ENCODE results near the gene FTL. TPM values are rescaled to one million over a fixed set of nuclear protein-coding genes. Genes with fewer than 3 reads are reported as not detected.
"Not testable (repeated sequence)": the region's sequence is repeated elsewhere in the genome, so short reads cannot be mapped to it uniquely, and the experiment has no call there.

FTL gene
- 1,000 to 10,000 TPM; 1,137 to 1,177 TPM for total RNA-seq

- Mint-ChIP-seq H3K4me1 (peaks cover 47% of the 10 kb centered on the region), H3K27me3 (peaks cover 4% of the 10 kb centered on the region), H3K36me3 (peaks cover 38% of the 10 kb centered on the region), H3K27ac (peak within 1 kb of the TSS; percentile 97), H3K9me3 (peaks cover 3% of the 10 kb centered on the region), H3K4me3 (peak within 1 kb of the TSS; percentile 99)
- peak; percentile 96 for DNase-seq
Measured at GRCh38 chr19:48965040-48965805, at the start of gene FTL. Gene FTL, plus strand, starts transcription at chr19:48965309. Its CDS starts 199 bp downstream, at chr19:48965508.

GRCh38 chr19:48915757-48916156 is 49.4 kb upstream of the FTL start:
- Mint-ChIP-seq H3K27ac (no peak overlapping the region), H3K4me3 (no peak overlapping the region), H3K27me3 (no peaks in the 10 kb centered on the region), H3K36me3 (peaks cover 33% of the 10 kb centered on the region), H3K9me3 (no peaks in the 10 kb centered on the region), H3K4me1 (no peaks in the 10 kb centered on the region)
- DNase-seq: no peak

GRCh38 chr19:48918071-48918470 is 47.0 kb upstream of the FTL start:
- Mint-ChIP-seq H3K9me3 (no peaks in the 10 kb centered on the region), H3K4me3 (no peak overlapping the region), H3K27me3 (no peaks in the 10 kb centered on the region), H3K4me1 (no peaks in the 10 kb centered on the region), H3K27ac (no peak overlapping the region), H3K36me3 (peaks cover 18% of the 10 kb centered on the region)
- DNase-seq: no peak

GRCh38 chr19:48918801-48919247 is 46.3 kb upstream of the FTL start:
- H3K4me1 Mint-ChIP-seq: no peaks in the 10 kb centered on the region
- no peaks in the 10 kb centered on the region for H3K9me3 Mint-ChIP-seq
- H3K4me3 Mint-ChIP-seq: no peak overlapping the region
- no peak overlapping the region for H3K27ac Mint-ChIP-seq
- peaks cover 18% of the 10 kb centered on the region for H3K36me3 Mint-ChIP-seq
- DNase-seq: no peak
- no peaks in the 10 kb centered on the region for H3K27me3 Mint-ChIP-seq

DNA sequence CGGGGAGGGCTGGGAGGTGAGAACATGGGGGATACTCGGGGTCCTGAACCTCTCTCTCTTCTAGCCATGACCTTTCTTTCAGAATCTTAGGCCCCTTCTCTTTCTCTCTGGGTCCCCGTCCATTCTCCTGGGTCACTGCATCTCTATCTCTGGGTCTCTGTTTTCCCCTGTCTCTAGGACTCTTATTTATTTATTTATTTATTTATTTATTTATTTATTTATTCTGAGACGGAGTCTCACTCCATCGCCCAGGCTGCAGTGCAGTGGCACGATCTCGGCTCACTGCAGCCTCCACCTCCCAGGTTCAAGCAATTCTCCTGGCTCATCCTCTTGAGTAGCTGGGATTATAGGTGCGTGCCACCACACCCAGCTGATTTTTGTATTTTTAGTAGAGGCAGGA is 45.8 kb upstream of the FTL start:
- peaks cover 14% of the 10 kb centered on the region for H3K36me3 Mint-ChIP-seq
- not testable (repeated sequence) for DNase-seq, H3K27me3 Mint-ChIP-seq, H3K4me1 Mint-ChIP-seq, H3K9me3 Mint-ChIP-seq, H3K27ac Mint-ChIP-seq, H3K4me3 Mint-ChIP-seq

DNA sequence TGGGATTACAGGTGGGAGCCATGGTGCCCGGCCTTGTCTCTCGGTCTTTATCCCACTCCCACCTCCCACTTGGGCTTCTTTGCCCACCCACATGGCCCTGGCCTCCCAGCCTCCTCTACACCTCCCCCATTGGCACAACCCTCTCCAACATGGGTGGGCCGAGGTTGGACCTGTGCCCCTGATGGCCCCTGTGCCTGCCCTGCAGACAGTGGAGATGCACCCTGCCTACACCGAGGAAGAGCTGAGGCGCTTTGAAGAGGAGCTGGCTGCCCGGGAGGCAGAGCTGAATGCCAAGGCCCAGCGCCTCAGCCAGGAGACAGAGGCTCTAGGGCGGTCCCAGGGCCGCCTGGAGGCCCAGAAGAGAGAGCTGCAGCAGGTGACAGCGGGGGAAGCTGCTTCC is 44.2 kb upstream of the FTL start:
- H3K9me3 Mint-ChIP-seq: no peaks in the 10 kb centered on the region
- no peak overlapping the region for H3K4me3 Mint-ChIP-seq
- H3K4me1 Mint-ChIP-seq: no peaks in the 10 kb centered on the region
- H3K27ac Mint-ChIP-seq: peak overlapping the region; percentile 16
- peaks cover 10% of the 10 kb centered on the region for H3K36me3 Mint-ChIP-seq
- no peaks in the 10 kb centered on the region for H3K27me3 Mint-ChIP-seq
- no peak for DNase-seq

DNA sequence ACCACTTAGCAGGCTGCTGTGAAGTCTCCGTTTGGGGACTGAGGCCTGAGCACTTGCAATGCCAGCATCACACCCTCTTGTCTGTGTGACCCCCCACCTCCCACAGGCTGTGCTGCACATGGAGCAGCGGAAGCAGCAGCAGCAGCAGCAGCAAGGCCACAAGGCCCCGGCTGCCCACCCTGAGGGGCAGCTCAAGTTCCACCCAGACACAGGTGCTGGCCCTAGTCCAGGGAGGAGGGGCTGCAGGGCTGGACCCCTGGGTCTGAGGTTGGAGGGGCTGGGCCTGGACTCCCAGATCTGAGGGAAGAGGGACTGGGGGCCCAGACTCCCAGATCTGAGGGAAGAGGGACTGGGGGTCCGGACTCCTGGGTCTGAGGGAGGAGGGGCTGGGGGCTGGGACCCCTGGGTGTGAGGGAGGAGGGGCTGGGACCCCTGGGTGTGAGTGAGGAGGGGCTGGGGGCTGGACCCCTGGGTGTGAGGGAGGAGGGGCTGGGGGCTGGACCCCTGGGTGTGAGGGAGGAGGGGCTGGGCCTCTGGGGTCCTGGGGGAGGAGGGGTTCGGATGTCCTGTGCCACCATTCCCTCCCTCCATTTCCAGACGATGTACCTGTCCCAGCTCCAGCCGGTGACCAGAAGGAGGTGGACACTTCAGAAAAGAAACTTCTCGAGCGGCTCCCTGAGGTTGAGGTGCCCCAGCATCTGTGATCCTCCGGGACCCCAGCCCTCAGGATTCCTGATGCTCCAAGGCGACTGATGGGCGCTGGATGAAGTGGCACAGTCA is 43.2 kb upstream of the FTL start:
- Mint-ChIP-seq H3K4me3 (no peak overlapping the region), H3K27me3 (no peaks in the 10 kb centered on the region), H3K4me1 (peaks cover 2% of the 10 kb centered on the region), H3K36me3 (peaks cover 9% of the 10 kb centered on the region), H3K27ac (no peak overlapping the region), H3K9me3 (no peaks in the 10 kb centered on the region)
- DNase-seq: no peak

- Mint-ChIP-seq H3K4me1 (peaks cover 4% of the 10 kb centered on the region), H3K27ac (peak overlapping the region; percentile 65), H3K4me3 (no peak overlapping the region), H3K9me3 (no peaks in the 10 kb centered on the region), H3K36me3 (peaks cover 9% of the 10 kb centered on the region), H3K27me3 (no peaks in the 10 kb centered on the region)
- DNase-seq: no peak
Measured at GRCh38 chr19:48922548-48923490, 42.3 kb upstream of the FTL start.

DNA sequence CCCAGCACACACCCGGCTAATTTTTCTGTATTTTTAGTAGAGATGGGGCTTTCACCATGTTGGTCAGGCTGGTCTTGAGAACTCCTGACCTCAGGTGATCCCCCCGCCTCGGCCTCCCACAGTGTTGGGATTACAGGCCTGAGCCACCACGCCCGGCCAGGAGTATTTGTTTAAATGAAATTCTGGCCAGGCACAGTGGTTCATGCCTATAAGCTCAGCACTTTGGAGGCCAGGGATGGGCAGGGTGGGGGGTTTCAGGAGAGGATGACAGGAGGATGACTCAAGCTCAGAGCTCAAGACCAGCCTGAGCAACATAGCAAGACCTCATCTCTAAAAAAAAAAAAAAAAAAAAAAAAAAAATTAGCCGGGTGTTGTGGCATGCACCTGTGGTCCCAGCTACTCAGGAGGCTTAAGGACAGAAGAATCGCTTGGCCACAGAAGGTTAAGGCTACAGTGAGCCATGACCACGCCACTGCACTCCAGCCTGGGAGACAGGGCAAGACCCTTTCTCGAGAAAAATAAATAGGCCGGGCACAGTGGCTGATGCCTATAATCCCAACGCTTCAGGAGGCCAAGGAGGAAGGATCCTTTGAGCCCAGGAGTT is 39.8 kb upstream of the FTL start:
- no peak for DNase-seq
- H3K36me3 Mint-ChIP-seq: peaks cover 3% of the 10 kb centered on the region
- H3K4me3 Mint-ChIP-seq: no peak overlapping the region
- H3K9me3 Mint-ChIP-seq: no peaks in the 10 kb centered on the region
- no peaks in the 10 kb centered on the region for H3K27me3 Mint-ChIP-seq
- no peak overlapping the region for H3K27ac Mint-ChIP-seq
- H3K4me1 Mint-ChIP-seq: peaks cover 4% of the 10 kb centered on the region

- not testable (repeated sequence) for H3K27ac Mint-ChIP-seq, H3K4me3 Mint-ChIP-seq, H3K4me1 Mint-ChIP-seq, H3K27me3 Mint-ChIP-seq, H3K9me3 Mint-ChIP-seq, DNase-seq, H3K36me3 Mint-ChIP-seq
Measured at GRCh38 chr19:48925890-48926289, 39.2 kb upstream of the FTL start.

DNA sequence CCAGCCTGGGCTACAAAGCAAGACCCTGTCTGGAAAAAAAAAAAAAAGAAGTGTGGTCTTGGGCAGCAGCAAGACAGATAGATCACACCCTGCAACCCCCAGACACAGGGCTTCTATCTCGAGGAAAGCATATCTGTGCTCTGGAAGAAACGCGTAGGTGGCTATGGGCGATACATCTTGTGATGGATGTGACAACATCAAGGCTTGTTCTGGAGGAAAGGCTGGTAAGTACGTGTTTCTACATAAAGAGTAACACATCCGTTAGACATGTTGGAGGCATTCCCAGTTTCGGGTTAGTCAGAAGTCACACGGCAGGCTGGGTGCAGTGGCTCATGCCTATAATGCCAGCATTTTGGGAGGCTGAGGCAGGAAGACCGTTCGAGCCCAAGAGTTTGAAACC is 38.2 kb upstream of the FTL start:
- Mint-ChIP-seq H3K9me3 (no peaks in the 10 kb centered on the region), H3K4me1 (peaks cover 4% of the 10 kb centered on the region), H3K27me3 (no peaks in the 10 kb centered on the region), H3K4me3 (no peak overlapping the region), H3K27ac (peak overlapping the region; percentile 65), H3K36me3 (peaks cover 3% of the 10 kb centered on the region)
- no peak for DNase-seq

- not testable (repeated sequence) for H3K36me3 Mint-ChIP-seq, H3K27me3 Mint-ChIP-seq, H3K9me3 Mint-ChIP-seq, H3K27ac Mint-ChIP-seq, H3K4me3 Mint-ChIP-seq, DNase-seq, H3K4me1 Mint-ChIP-seq
Measured at GRCh38 chr19:48927692-48928091, 37.4 kb upstream of the FTL start.

- no peak for DNase-seq
- Mint-ChIP-seq H3K4me1 (peaks cover 7% of the 10 kb centered on the region), H3K4me3 (no peak overlapping the region), H3K27ac (no peak overlapping the region), H3K36me3 (no peaks in the 10 kb centered on the region), H3K27me3 (peaks cover 6% of the 10 kb centered on the region), H3K9me3 (no peaks in the 10 kb centered on the region)
Measured at GRCh38 chr19:48928164-48929025, 36.7 kb upstream of the FTL start.
